Stimulated activated CD8-positive, alpha-beta memory T cell treated with anti-CD3 and anti-CD28 coated beads, Interleukin-12 subunit alpha, Interleukin-12 subunit beta, amount 100 ng/mL, for 24 hours (primary cell): ENCODE measurements around the gene LCE2A.

Source experiments
- DNase-seq: peaks from one replicate; pipeline ENCODE4 v3.0.0-alpha.2; 2020; ENCODE audit errors: extremely low read depth

LCE2A gene

DNA sequence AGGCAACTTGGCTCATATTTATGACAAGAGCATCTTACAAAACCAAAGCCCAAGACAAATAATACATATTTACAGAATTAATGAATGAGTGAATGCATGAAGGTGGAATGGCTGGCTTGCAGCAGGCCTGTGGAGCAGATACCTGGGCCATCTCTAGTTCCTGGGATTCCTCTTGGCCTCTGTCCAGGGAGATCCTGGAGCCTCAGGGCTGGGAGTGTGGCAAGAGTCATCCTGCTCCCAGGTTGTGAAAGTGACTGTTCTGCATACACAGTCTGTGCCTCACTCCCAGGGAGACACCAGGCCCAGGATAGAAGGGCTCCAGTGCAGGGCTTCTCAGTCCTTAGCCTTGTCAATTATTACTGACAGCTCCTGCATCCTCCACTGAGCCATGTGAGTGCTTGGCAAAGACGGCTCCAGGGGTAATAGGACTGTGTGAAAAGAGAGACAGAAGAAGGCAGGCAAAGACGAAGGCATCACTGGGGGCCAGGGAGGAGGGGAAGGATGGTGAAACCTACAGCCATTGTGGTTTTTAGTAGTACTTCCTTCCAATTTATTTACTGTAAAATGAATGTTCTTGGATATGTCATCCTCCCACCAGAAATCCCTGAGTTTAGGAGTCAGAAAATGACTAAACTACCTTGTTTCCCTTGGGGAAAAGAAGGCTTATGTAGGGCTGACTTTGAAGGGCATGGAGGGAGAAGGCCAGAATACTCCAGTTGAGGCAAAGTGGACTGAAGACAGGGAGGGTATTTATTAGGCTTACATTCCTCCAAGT is 45.4 kb downstream of the LCE2A start:
- no peak for DNase-seq

DNA sequence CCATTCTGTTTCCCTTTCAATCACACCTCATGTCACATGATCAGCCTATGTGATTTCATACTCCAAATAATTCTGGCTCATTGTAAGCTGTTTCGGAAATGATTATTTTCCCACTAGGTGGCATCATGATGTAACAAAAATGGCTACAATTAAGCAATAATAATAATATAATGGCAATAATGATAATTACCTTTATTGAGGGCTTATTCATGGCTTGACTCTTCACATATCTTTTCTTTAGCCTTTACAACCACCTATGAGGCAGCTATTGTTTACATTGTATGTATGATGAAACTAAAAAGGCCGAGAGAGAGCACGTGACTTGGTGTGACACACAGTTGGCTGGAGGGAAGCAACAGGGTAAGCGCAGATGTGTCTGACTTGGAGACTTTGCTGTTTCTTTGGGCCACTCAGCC is 47.2 kb downstream of the LCE2A start:
- DNase-seq, result no peak

DNA sequence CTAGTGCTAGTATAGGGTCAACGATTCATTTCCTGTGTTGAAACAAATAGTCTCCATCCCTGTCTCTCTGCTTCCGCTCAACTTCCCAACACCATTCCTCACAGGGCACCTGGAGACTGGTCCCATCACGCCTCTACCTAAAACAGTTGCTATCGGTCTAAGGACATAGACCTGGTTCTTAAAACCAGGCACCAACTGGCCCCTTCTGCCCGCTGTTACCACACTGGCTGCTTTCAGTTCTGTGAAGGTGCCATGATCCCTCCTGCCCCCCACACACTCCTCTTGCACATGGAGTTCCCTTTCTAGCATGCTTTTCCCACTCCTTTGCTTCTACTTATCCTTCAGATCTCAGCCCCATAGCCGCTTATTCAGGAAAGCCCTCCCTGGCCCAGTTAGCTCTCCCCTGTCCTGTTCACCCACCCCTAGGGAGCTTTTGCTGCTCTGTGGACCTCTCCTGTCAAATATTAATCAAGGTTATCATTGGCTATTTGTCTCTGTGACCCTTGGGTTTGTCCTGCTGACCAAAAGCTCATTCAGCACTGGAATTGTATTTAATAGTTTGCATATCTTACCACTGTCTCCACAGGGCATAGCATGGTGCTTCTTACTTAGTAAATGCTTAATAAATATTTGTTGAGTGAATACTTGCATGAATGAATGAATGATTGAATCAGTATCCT is 47.8 kb downstream of the LCE2A start:
- DNase-seq, result no peak

DNA sequence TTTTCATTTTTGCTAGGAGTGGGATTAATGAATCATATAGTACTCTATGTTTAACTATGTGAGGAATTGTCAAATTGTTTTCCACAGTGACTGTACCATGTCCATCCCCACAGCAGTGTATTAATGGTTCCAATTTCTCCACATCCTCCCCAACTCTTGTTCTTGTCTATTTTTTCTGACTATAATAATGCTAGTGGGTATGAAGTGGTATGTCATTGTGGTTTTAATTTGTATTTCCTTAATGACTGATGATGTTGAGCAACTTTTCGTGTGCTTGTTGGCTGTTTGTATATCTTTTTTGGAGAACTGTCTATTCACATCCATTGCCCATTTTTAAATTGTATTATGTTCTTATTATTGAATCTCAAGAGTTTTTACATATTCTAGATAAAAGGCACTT is 49.7 kb downstream of the LCE2A start:
- no peak for DNase-seq
